Activated B cell treated with CpG ODN at 0.5 μM for 24 hours (primary cell): ENCODE data around the gene B3GNT2. TPM values are rescaled to one million over a fixed set of nuclear protein-coding genes. Genes with fewer than 3 reads are reported as not detected.

Experiments
- ATAC-seq: fragments of 200-7000 bp; cut with Tn5 transposase; one replicate; pipeline ENCODE4 v1.10.0; 2021; ENCODE audit warnings: low read depth, mild to moderate bottlenecking, moderate library complexity
- CTCF ChIA-PET: fragments of 350-600 bp; sonication (Branson Sonifier 250); formaldehyde crosslinking; loops from one replicate; lab custom pipeline; 2021; ENCODE audit warnings: antibody characterized with exemption; lab: Charles Lee
- POLR2A ChIA-PET: fragments of 350-600 bp; sonication (Branson Sonifier 250); formaldehyde crosslinking; loops from one replicate; lab custom pipeline; 2021; ENCODE audit warnings: antibody characterized with exemption; lab: Charles Lee
- DNase-seq: peaks from one replicate; pipeline ENCODE4 v3.0.0; 2022
- H3K27ac Mint-ChIP-seq: one replicate; pipeline ENCODE4 v1.8.0; 2020; ENCODE audit warnings: mixed read lengths
- H3K27me3 Mint-ChIP-seq: one replicate; pipeline ENCODE4 v1.8.0; 2021; ENCODE audit warnings: mixed read lengths
- H3K36me3 Mint-ChIP-seq: one replicate; pipeline ENCODE4 v1.8.0; 2021; ENCODE audit warnings: low read depth, mixed read lengths
- H3K4me1 Mint-ChIP-seq: one replicate; pipeline ENCODE4 v1.8.0; 2021; ENCODE audit warnings: mixed read lengths
- H3K4me3 Mint-ChIP-seq: one replicate; pipeline ENCODE4 v1.8.0; 2020; ENCODE audit warnings: mild to moderate bottlenecking, mixed read lengths
- H3K9me3 Mint-ChIP-seq: one replicate; pipeline ENCODE4 v1.8.0; 2020; ENCODE audit warnings: mixed read lengths
- intact Hi-C: fragments of 100-400 bp; cut with micrococcal nuclease; formaldehyde crosslinking; loops from one replicate; pipeline ENCODE4 v1.15.1; 2024
- total RNA-seq: library from RNA; stranded (reverse); gene quantifications from 2 replicates; pipeline ENCODE4 v1.2.3, GENCODE V29; 2022
- TF ChIP-seq, protein P1 (sequence below): fragments of 200-600 bp; IDR thresholded peaks from one replicate; pipeline ENCODE4 v1.8.0; 2022; ENCODE audit warnings: antibody characterized with exemption, mild to moderate bottlenecking

The B3GNT2 gene
- total RNA-seq, 1 donor from 2014 or later: 34.9 TPM

DNA sequence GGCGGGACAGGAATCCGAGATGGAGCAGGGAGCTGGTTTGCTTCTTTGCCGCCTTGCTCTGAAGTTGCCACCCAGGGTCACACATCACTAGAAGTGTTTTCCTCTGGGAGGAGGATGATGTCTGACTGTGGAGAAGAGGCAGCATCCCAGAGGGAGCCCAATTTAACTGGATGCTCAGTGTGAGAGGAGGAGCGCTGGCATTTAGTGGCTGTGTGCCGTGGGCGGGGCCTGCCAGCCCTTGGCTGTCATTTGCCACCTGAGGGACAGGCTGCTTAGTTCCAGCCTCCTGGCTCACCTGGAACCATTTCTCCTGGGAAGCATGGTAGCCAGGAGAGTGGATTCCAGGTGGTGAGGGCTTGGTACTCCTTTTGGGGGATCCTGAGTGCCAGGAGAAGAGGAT, 9.6 kb downstream of the B3GNT2 start:
- Mint-ChIP-seq H3K4me1 (peaks cover 83% of the 10 kb centered on the region), H3K4me3 (no peak overlapping the region), H3K27me3 (no peaks in the 10 kb centered on the region), H3K27ac (no peak overlapping the region), H3K36me3 (peaks cover 14% of the 10 kb centered on the region), H3K9me3 (no peaks in the 10 kb centered on the region)
- intact Hi-C loops: loop anchor here (1.0 kb wide), 1 partner anchor 8 kb away; no protein-coding TSS in a partner anchor
- TF ChIP-seq, protein P1, sequence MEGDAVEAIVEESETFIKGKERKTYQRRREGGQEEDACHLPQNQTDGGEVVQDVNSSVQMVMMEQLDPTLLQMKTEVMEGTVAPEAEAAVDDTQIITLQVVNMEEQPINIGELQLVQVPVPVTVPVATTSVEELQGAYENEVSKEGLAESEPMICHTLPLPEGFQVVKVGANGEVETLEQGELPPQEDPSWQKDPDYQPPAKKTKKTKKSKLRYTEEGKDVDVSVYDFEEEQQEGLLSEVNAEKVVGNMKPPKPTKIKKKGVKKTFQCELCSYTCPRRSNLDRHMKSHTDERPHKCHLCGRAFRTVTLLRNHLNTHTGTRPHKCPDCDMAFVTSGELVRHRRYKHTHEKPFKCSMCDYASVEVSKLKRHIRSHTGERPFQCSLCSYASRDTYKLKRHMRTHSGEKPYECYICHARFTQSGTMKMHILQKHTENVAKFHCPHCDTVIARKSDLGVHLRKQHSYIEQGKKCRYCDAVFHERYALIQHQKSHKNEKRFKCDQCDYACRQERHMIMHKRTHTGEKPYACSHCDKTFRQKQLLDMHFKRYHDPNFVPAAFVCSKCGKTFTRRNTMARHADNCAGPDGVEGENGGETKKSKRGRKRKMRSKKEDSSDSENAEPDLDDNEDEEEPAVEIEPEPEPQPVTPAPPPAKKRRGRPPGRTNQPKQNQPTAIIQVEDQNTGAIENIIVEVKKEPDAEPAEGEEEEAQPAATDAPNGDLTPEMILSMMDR: no peak
- ChIA-PET POLR2A (no interaction called here), CTCF (no interaction called here)
- ATAC-seq: no peak
- DNase-seq: no peak

- no peak for ATAC-seq
- CTCF ChIA-PET: no interaction called here
- H3K36me3 Mint-ChIP-seq: peaks cover 14% of the 10 kb centered on the region
- H3K27ac Mint-ChIP-seq: no peak overlapping the region
- intact Hi-C loops: no loop called here
- H3K27me3 Mint-ChIP-seq: no peaks in the 10 kb centered on the region
- no peak overlapping the region for H3K4me3 Mint-ChIP-seq
- no peak for DNase-seq
- POLR2A ChIA-PET: no interaction called here
- no peaks in the 10 kb centered on the region for H3K9me3 Mint-ChIP-seq
- H3K4me1 Mint-ChIP-seq: peaks cover 82% of the 10 kb centered on the region
- TF ChIP-seq, protein P1: no peak
Observed at GRCh38 chr2:62206024-62206423, 10.1 kb downstream of the B3GNT2 start.

GRCh38 chr2:62207491-62207890, 11.6 kb downstream of the B3GNT2 start:
- ChIA-PET POLR2A (no interaction called here), CTCF (no interaction called here)
- Mint-ChIP-seq H3K4me3 (no peak overlapping the region), H3K36me3 (peaks cover 26% of the 10 kb centered on the region), H3K4me1 (peaks cover 73% of the 10 kb centered on the region), H3K27me3 (no peaks in the 10 kb centered on the region), H3K9me3 (peaks cover 5% of the 10 kb centered on the region), H3K27ac (no peak overlapping the region)
- TF ChIP-seq, protein P1: no peak
- ATAC-seq (no peak), DNase-seq (no peak)
- intact Hi-C loops: no loop called here

DNA sequence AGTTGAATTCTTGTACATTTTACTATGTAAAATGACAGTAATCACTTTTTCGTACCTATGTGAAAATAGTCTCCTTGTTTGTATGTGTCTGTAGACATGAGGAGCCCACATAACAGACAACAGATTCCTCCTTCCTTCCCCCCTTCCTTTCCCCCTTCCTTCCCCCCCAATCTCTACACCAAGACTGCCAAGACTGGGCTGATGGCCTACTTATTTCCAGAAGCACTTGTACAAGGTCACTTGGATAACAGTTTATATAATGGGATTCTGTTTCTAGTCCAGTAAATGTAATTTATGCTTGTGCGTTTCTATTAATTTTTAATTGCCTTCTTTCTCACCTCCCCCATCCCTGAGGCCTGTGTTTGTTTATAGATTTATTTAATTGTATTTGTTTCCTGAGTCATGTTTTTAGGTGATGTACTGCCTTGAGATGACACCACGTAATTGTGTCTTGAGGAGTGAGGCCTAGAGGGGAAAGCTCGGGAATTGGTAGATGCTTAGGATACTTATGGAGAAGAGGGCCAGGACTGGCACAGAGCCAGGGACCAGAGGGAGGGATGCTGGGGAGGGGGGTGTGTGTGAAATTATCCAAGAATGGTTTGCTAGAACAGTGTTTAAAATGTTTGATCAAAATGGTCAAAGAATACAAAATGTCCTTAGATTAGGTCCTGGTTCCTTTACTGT, 12.3 kb downstream of the B3GNT2 start:
- H3K4me3 Mint-ChIP-seq: no peak overlapping the region
- H3K9me3 Mint-ChIP-seq: peaks cover 5% of the 10 kb centered on the region
- H3K27ac Mint-ChIP-seq: no peak overlapping the region
- H3K36me3 Mint-ChIP-seq: peaks cover 29% of the 10 kb centered on the region
- H3K4me1 Mint-ChIP-seq: peaks cover 73% of the 10 kb centered on the region
- ATAC-seq (no peak), DNase-seq (no peak)
- CTCF ChIA-PET: no interaction called here
- H3K27me3 Mint-ChIP-seq: no peaks in the 10 kb centered on the region
- POLR2A ChIA-PET: no interaction called here
- intact Hi-C loops: no loop called here
- TF ChIP-seq, protein P1: no peak

GRCh38 chr2:62208758-62209114, 12.8 kb downstream of the B3GNT2 start:
- TF ChIP-seq, protein P1: no peak
- peaks cover 5% of the 10 kb centered on the region for H3K9me3 Mint-ChIP-seq
- H3K27me3 Mint-ChIP-seq: no peaks in the 10 kb centered on the region
- peaks cover 71% of the 10 kb centered on the region for H3K4me1 Mint-ChIP-seq
- ChIA-PET POLR2A (no interaction called here), CTCF (interaction anchor here (0.8 to 1.3 kb wide), 2 partner anchors 8 to 177 kb away, joined by 3 to 4 read pairs; no protein-coding TSS in a partner anchor)
- H3K36me3 Mint-ChIP-seq: peaks cover 33% of the 10 kb centered on the region
- H3K27ac Mint-ChIP-seq: no peak overlapping the region
- intact Hi-C loops: no loop called here
- no peak overlapping the region for H3K4me3 Mint-ChIP-seq
- DNase-seq (no peak), ATAC-seq (no peak)
